ENCODE data around the gene NHS.
A peak's percentile ranks its signal among the peaks of the same experiment; 100 is the strongest.

Gene NHS

DNA sequence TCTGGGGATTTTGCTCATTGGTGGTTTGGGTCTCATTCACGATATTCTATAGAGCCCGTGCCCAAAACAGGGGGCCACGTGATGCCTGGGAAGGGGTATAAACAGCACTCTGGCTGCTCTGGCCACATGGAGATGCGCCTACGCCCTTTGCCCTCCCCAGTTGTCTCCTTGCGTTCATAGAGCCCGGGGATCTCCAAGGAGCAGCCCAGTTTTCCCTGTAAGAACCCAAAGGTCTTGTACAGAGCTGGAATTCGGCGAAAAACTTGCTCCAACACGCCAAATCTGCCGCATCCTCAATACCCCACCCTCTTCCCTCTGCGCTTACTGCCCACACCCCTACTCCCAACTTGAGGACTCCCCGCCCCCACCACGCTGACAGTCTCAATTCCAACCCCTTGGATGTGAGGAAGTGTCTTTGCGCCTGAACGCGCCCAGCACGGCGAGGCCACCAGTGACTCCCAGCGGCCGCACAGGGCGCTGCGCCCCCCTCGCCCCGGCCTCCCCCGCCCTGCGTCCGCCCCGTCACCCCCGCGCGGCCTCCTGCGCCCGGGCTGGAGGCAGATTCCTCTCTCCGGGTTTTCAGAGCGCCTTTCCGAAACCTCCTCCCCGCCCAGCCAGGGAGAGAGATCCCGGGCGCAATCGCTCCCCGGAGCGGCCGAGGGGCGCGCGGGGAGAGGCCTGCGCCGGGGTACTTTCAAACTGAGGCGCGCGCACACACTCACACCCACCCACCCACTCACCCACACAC is at the start of gene NHS:
NHS (plus strand) TSS at position 582 of the 748 bp plus-strand sequence. CDS start 558 bp downstream, outside the sequence.
- DNase-seq (ENCODE audit: low read depth) = no peak

GRCh38 chrX:17328837-17329236 is 46.2 kb upstream of the NHS start:
- no peak for DNase-seq (ENCODE audit: low read depth)

- DNase-seq (ENCODE audit: low read depth) = no peak
These were observed 38.6 kb upstream of the NHS start for GRCh38 chrX:17336377-17336776.

DNA sequence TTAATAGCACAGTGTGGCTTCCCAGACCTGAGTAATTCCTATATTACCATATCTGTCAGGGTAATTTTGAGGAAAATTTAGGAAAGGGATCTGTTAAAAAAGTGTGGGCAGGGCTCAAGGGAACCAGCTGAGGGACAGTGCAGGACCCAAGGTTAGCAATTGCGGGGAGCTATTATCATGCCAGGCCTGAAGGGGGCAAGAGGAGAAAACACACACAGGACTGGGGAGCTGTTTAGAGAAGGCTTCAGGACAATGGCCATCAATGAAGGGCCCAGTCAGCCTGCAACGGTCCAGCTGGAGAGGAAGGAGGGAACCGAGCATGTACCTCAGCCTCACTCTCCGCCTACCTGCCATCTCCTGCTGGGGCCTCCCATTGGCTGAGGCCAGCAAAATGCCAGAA is 19.0 kb upstream of the NHS start:
- no peak for DNase-seq (ENCODE audit: low read depth)

GRCh38 chrX:17359500-17359899 is 15.5 kb upstream of the NHS start:
- no peak for DNase-seq (ENCODE audit: low read depth)

GRCh38 chrX:17361620-17362019 is 13.4 kb upstream of the NHS start:
- no peak for DNase-seq (ENCODE audit: low read depth)

DNA sequence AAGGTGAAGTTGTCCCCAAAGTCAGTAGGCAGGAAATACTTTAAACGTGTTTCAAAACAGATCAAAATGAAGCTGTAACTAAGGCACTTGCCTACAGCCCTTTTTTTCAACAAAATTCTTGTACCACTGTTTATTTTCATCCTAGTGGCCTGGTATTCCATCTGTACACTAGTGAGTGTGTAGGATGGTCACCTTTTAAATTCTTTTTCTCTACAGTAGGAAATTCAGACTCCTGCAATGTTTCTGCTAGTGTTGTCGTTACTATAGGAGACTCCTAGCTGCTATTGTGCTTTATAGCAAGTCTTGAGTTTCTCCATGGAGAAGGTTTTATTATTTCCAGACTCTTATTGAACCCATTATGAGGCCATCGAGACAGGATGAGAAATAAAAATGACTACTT is 7.0 kb upstream of the NHS start:
- no peak for DNase-seq (ENCODE audit: low read depth)

GRCh38 chrX:17369309-17369708 is 5.7 kb upstream of the NHS start:
- no peak for DNase-seq (ENCODE audit: low read depth)

DNA sequence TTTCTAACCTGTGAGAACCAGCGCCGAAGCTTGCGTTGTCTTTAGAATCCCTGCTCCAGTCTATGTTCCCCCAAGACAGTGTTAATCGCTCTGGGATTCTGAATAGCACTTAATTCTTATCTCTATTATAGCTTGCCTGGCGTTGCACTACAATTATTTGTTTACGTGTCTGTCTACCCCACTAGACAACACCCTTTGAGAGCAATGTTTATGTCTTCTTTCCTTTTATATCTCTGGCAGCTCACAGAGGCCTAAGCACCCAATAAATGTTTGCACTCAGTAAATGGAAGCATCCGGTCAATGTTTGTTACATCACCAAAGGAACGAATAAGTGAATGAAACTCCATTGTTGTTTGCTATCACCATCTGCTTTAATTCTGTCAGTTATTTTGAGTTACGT is 4.8 kb upstream of the NHS start:
- DNase-seq (ENCODE audit: low read depth) = no peak

GRCh38 chrX:17372052-17372451 is 2.9 kb upstream of the NHS start:
- DNase-seq (ENCODE audit: low read depth) = no peak

DNA sequence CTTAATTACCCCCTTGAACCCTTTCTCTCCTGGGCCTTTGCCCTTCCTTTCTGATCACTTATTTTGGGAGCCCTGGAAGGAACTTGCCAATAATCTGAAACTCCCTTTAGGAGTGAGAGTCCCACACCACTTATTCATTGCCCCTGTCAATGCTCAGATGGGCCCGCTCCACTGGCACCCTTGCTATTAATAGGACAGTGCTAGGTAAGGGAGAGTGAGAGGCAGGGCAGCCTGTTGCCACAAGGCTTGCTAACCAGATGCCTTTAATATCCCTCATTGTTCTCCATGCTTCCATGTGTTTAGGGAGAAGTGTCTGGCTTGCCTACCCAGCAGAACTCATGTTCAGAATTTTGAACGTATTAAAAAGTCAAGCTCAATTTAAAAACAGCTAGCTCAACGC is 1.7 kb upstream of the NHS start:
- no peak for DNase-seq (ENCODE audit: low read depth)

DNA sequence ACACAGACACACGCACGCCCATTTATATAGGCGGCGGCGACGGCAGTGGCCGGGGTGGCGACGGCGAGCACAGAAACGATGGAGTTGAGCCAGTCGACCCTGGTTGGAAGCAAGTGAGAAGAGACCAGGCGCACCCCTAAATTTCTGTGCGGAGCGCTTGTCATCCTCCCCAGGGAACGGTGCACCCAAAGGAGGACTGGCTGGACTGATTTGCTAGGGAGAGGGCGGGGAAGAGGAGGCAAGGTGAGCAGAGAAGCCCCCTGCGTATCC is 302 bp downstream of the NHS start:
- DNase-seq (ENCODE audit: low read depth) = no peak

DNA sequence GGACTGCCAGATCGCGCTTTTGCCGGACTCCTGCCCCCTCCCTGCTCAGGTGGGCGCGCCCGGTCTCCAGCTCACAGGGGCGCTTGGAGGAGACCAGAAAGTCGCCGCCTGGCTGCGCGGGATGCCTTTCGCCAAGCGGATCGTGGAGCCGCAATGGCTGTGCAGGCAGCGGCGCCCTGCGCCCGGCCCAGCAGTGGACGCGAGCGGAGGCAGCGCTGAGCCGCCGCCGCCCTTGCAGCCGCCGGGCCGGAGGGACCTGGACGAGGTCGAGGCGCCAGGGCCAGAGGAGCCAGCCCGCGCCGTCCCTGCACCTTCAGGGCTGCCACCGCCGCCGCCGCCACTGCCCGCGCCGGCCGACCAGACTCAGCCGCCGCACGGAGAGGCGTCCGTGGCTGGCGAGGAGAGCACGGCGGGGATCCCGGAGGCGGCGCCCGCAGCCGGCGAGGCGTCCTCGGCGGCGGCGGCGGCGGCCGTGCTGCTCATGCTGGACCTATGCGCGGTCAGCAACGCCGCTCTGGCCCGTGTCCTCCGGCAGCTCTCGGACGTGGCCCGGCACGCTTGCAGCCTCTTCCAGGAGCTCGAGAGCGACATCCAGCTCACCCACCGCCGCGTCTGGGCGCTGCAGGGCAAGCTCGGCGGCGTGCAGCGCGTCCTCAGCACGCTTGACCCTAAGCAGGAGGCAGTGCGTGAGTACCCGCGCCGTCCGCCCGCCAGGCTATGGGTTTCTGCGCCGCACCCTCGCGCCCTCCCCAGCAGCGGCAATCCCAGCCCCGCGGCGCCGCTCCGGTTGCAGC is 834 bp downstream of the NHS start:
- DNase-seq (ENCODE audit: low read depth) = no peak

DNA sequence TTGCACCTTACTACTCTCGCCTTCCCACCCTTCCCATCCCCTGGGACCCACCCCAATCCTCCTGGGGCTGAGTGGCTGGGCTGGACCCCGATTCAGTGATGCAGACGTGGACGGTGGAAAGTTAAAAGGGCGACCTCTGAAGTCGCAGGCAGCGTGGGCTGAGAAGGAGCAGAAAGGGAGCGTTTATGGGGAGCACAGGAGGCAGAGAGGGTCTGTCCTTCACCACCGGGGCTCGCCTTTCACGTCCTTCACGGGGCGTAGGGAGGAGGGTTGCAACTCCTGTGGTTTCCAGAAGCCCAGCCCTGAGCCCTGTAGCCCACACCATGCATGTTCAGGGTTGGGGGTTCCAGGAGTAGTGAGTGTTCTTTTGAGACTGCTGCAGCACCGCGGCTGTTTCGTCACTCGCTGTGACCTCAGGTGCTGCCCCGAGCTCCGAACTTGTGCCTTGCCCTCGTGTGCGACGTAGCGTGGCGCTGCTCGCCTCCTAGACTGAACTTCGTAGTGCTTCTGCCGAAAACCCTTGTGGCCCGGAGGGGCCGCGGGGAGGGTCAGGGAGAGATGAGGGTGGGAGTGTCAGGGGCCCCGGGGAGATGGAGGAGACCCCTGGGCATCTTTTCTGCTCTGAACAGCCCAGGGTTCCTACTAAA is 1.6 kb downstream of the NHS start:
- no peak for DNase-seq (ENCODE audit: low read depth)

DNA sequence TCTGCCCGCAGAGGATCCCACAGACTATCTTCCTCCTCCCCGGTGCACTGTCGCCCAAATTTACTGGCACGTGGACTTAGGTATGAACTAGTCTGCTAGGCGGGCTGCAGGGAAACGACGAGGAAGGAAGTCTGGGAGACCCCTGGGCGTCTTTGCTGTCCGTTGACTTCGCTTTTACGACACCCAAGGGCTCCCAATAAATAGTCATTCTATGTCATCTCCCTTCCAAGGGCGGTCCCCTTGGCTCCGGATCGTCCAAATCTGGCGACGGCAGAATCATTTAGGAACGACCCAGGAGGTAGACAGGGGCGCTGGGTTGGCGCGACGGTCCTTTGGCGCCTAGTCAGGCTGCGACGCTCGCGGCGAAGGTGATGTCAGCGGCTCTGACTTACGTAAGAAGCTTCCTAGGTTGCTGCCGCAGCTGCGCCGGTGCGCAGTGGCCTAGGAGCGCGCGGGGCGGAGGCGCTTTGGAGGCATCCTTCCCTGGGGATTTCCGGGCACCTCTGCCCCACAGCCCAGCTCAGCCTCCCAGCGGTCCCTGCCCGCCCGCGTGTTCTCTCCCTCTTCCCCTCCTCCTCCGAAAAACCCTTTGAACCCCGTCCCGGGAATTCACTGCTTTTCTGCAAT is 2.2 kb downstream of the NHS start:
- DNase-seq (ENCODE audit: low read depth) = peak; percentile 0

- DNase-seq (ENCODE audit: low read depth) = peak; percentile 16
These were observed 2.8 kb downstream of the NHS start for GRCh38 chrX:17377795-17378194.

DNA sequence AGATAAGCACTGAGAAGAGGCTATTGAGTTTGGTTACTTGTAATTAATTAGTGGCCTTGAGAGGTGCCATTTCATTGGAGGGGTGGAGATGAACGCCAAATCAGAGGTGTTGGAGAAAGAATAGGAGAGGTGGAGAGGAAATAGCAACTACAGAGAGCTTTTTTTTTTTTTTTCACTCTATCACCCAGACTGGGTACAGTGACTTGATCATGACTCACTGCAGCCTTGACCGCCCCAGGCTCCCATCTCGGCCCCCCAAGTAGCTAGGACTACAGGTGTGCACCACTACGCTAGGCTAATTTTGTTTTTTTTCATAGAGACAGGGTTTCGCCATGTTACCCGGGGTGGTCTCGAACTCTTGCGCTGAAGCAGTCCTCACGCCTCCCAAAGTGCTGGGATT is 5.2 kb downstream of the NHS start:
- no peak for DNase-seq (ENCODE audit: low read depth)

- DNase-seq (ENCODE audit: low read depth) = no peak
These were observed 15.4 kb downstream of the NHS start for GRCh38 chrX:17390419-17390850.

GRCh38 chrX:17395154-17395553 is 20.2 kb downstream of the NHS start:
- DNase-seq (ENCODE audit: low read depth) = no peak

- DNase-seq (ENCODE audit: low read depth) = no peak
These were observed 22.1 kb downstream of the NHS start for GRCh38 chrX:17397074-17397473.

GRCh38 chrX:17403189-17403691 is 28.2 kb downstream of the NHS start:
- DNase-seq (ENCODE audit: low read depth) = no peak

DNA sequence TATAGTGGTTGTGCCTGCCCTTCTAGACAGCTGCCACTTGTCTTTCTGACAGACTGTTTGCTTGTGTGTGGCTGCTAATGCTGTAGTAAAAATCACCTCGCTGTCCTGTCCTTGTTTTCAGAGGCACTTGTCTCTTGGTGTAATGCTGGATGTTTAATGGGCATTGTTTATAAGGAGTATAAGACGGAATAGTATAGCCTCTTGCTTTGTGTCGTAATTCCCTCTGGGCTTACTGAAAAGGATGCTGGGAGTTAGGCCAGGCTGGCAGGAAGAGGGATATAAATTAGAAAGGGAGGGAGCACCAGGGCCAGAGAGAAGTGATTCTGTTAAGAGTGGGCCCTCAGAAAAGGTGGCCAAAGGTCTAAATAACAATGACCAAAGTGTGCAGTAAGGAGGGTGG is 29.0 kb downstream of the NHS start:
- no peak for DNase-seq (ENCODE audit: low read depth)

Data from activated T-cell treated with anti-CD3 and anti-CD28 coated beads for 24 hours (primary cell).